Muscle of leg (tissue), 11 donors: ENCODE data around the gene UACA. TPM values are rescaled to one million over a fixed set of nuclear protein-coding genes. Genes with fewer than 3 reads are reported as not detected.
A peak's percentile ranks its signal among the peaks of the same experiment; 100 is the strongest.

Experiments used
- DNase-seq: peaks from one replicate; pipeline ENCODE4 v3.0.0; 2013
- H3K27ac ChIP-seq: one replicate; pipeline ENCODE4 v1.5.1; 2013; ENCODE audit warnings: mild to moderate bottlenecking, low read length, control low read depth
- H3K27me3 ChIP-seq: one replicate; pipeline ENCODE4 v1.6.1; 2013; ENCODE audit warnings: low read length; ENCODE audit not compliant: control insufficient read depth, insufficient read depth
- H3K36me3 ChIP-seq: one replicate; pipeline ENCODE4 v1.6.1; 2013; ENCODE audit warnings: low read length; ENCODE audit not compliant: control insufficient read depth, insufficient read depth
- H3K4me1 ChIP-seq: one replicate; pipeline ENCODE4 v1.6.1; 2013; ENCODE audit warnings: low read length; ENCODE audit not compliant: control insufficient read depth, insufficient read depth
- H3K4me3 ChIP-seq: one replicate; pipeline ENCODE4 v1.5.1; 2013; ENCODE audit warnings: low read length, control low read depth
- H3K9me3 ChIP-seq: replicated peaks from 2 replicates; pipeline ENCODE4 v1.6.1; 2013; ENCODE audit warnings: low read depth, low read length; ENCODE audit not compliant: control insufficient read depth
- WGBS: methylation state at CpG from one replicate; pipeline ENCODE4 v1.1.5; 2013; ENCODE audit warnings: missing lambda C conversion rate; ENCODE audit not compliant: insufficient coverage; 5-methylcytosine and 5-hydroxymethylcytosine counted together
- polyA plus RNA-seq, 8 donors: library from polyadenylated mRNA; unstranded; fragments of 120-200 nt; gene quantifications; one replicate each; pipeline versions ENCODE4 v1.2.1 to v1.2.3, GENCODE V29; 2013; ENCODE audit warnings: inconsistent platforms in 1 of 8, low replicate concordance in 1 of 8; ENCODE audit not compliant: insufficient read length in 8 of 8, insufficient read depth in 1 of 8
- total RNA-seq: library from RNA; stranded (reverse); fragments of 120-200 nt; gene quantifications from one replicate; pipeline ENCODE4 v1.2.4, GENCODE V29; 2013

Gene UACA
- total and polyA plus RNA-seq, 9 donors, result 92.8 to 139 (median 125) TPM

DNA sequence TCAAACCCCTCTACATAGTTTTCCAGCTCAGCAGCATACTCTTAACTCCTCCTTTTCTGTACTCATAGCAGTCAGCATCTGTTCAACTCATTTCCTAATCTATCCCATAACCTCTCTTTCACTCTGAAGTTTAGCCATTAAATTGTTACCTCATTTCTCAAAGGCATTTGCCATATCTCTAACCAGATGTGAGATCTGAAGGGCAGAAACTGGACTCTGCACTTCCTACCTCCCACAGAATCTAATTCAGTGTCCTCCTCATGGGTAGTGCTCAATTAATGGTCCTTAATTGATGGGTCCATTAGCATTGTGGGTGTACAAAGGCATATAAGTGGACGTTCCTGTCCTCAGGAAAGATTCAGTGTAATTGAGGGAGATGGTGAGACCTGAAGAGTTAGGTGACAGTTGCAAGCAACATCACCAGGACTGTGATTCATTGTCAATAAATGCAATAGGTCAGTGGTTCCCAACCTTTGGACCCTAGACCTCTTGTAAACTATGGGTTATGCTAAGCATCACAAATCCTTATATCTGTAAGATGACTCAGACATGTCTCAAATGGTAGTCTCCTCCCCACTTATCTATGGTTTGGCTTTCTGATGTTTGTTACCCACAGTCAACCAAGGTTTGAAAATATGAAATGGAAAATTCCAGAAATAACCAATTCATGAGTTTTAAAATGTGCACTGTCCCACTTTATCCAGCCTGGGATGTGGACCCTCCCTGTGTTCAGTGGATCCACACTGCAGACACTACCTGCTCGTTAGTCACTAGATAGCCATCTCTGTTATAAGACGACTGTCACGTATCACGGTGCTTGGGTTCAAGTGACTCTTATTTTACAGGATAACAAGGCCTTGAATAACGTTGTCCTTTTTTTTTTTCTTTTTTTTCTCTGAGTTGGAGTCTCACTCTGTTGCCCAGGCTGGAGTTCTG is 25.0 kb upstream of the UACA start:
- Histone ChIP-seq H3K4me1 (no peaks in the 10 kb centered on the region), H3K36me3 (no peaks in the 10 kb centered on the region), H3K27me3 (no peaks in the 10 kb centered on the region), H3K4me3 (no peak overlapping the region), H3K27ac (no peak overlapping the region), H3K9me3 (no peaks in the 10 kb centered on the region)
- peak; percentile 32 for DNase-seq
- 71% methylated on average over 6 of the region's 6 CpGs for WGBS

DNA sequence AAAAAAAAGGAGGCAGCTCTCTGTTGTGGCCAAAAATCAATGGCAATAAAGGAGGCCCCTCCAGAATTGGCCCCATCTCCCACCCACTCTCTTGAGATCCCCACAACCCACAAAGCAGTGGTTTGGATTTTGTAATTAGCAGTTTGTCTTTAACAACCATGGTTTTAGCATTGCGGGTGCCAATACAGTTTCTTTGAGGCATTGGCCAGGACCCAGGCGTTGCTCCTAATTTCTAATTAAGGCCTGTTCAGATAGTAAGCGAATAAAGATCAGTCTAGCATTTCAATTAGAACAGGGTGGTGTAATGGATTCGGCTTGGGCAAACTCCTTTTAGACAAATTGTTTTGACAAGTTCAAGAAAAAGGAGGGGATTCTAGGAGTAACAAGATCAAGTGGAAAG is 23.6 kb upstream of the UACA start:
- WGBS, result 93% methylated on average over 2 of the region's 4 CpGs
- H3K4me1 ChIP-seq, result no peaks in the 10 kb centered on the region

GRCh38 chr15:70783610-70784022 is 20.3 kb upstream of the UACA start:
- Histone ChIP-seq H3K36me3 (no peaks in the 10 kb centered on the region), H3K27me3 (peaks cover 2% of the 10 kb centered on the region), H3K4me1 (no peaks in the 10 kb centered on the region), H3K4me3 (no peak overlapping the region), H3K27ac (no peak overlapping the region), H3K9me3 (no peaks in the 10 kb centered on the region)
- DNase-seq, result no peak
- WGBS, result 93% methylated on average over 1 of the region's 6 CpGs

More for the DNA sequence above, 23.6 kb upstream of the UACA start:
- H3K36me3 ChIP-seq, result no peaks in the 10 kb centered on the region
- H3K27me3 ChIP-seq, result no peaks in the 10 kb centered on the region
- H3K4me3 ChIP-seq, result no peak overlapping the region
- H3K27ac ChIP-seq, result no peak overlapping the region
- no peak for DNase-seq
- no peaks in the 10 kb centered on the region for H3K9me3 ChIP-seq

- peaks cover 2% of the 10 kb centered on the region for H3K27me3 ChIP-seq
- no peaks in the 10 kb centered on the region for H3K9me3 ChIP-seq
- WGBS, result no CpG with 5 or more reads among the region's 3 CpGs
- DNase-seq, result no peak
- H3K4me1 ChIP-seq, result no peaks in the 10 kb centered on the region
- H3K4me3 ChIP-seq, result no peak overlapping the region
- no peak overlapping the region for H3K27ac ChIP-seq
- H3K36me3 ChIP-seq, result no peaks in the 10 kb centered on the region
Observed at GRCh38 chr15:70783041-70783440, 19.7 kb upstream of the UACA start.

DNA sequence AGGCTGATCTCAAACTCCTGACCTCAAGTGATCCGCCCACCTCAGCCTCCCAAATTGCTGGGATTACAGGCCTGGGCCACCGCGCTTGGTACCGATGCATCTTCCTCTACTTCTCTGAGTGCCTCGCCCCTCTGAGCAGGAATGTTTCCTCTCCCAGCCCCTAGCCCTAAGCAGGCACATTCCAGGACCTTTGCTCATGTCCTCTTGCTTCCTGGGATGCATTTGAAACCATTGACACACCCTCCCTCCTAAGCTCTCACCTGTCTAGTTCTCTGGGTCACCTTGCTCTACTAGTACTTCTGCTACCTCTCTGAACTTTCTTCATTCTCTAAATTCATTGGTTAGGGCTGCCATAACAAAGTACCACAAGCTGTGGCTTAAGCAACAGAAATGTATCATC is 17.9 kb upstream of the UACA start:
- 89% methylated on average over 5 of the region's 5 CpGs for WGBS
- no peak overlapping the region for H3K4me3 ChIP-seq
- H3K4me1 ChIP-seq, result no peaks in the 10 kb centered on the region
- no peak for DNase-seq
- no peaks in the 10 kb centered on the region for H3K9me3 ChIP-seq
- H3K36me3 ChIP-seq, result no peaks in the 10 kb centered on the region
- no peak overlapping the region for H3K27ac ChIP-seq
- peaks cover 2% of the 10 kb centered on the region for H3K27me3 ChIP-seq

DNA sequence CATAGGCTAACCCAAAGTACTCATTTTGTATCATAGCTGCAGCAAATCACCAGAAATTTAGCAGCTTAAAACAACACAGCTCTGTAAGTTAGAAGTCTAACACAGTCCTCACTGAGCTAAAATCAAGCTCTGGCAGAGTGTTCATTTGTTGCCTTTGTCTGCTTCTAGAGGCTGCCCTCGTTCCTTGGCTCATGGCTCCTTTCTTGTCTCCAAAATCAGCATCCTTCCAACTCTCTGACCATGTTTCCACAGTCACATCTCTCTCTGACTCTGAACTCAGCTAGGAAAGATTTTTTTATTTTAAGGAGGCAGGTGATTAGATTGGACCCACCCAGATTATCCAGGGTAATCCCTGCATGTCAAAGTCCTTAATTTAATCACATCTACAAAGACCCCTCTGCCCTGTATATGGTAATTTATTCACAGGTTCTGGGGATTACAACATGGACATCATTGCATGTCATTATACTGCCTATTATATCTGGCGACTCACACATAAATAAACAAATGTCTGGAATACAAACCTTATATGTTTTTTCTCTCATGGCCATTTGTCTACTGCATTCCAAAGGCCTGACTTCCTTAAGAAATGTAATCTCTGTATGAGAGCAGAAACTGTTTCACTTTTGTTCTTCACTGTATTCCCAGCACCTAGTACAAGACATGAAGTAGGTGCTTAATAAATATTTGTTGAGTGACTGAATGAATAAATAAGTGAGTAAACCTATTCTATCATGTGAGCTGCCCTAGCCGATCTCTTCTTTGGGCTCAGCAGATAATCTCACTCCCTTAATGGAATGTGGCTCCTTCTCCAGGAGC is 15.1 kb upstream of the UACA start:
- DNase-seq, result no peak
- H3K4me3 ChIP-seq, result no peak overlapping the region
- no peaks in the 10 kb centered on the region for H3K4me1 ChIP-seq
- H3K27me3 ChIP-seq, result peaks cover 2% of the 10 kb centered on the region
- WGBS, result 40% methylated on average over 1 of the region's 3 CpGs
- H3K27ac ChIP-seq, result no peak overlapping the region
- no peaks in the 10 kb centered on the region for H3K9me3 ChIP-seq
- no peaks in the 10 kb centered on the region for H3K36me3 ChIP-seq

DNA sequence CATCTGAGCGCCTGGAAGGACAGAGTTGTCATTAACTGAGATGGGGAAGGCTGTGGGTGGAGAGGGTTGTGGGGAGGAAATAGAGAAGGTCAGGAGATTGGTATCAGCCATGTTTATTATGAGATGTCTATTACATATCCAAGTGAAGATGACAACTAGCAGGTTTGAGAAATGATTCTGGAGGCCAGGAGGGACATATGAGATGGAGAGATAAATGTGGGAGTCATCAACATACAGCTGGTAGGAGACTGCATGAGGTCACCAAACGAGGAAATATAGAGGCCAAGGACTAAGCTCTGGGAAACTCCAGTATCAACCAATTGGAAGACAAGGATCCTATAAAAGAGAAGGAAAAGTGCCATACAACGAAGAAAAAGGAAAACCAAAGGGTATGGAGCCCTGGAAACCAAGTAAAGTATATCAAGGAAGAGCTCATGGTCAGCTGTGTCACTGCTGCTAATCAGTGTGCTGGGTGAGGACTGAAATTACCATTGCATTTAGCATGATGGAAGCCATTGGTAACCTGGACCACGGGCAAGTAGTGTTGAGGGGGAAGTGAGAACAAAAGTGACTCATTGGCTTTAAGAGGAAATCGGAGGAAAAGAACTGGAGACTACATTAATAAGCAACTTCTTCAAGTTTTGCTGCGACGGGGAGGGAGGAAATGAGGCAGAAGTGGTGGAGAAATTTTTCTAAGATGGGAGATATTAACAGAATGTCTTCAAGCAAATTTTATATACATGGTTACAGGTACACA is 14.0 kb upstream of the UACA start:
- H3K4me1 ChIP-seq, result no peaks in the 10 kb centered on the region
- peaks cover 2% of the 10 kb centered on the region for H3K27me3 ChIP-seq
- H3K27ac ChIP-seq, result no peak overlapping the region
- H3K4me3 ChIP-seq, result no peak overlapping the region
- H3K9me3 ChIP-seq, result no peaks in the 10 kb centered on the region
- WGBS, result 80% methylated on average over 2 of the region's 7 CpGs
- H3K36me3 ChIP-seq, result no peaks in the 10 kb centered on the region
- no peak for DNase-seq

GRCh38 chr15:70775160-70775559 is 11.8 kb upstream of the UACA start:
- DNase-seq, result no peak
- H3K4me3 ChIP-seq, result no peak overlapping the region
- whole genome bisulfite sequencing, result no CpG with 5 or more reads among the region's 2 CpGs
- no peaks in the 10 kb centered on the region for H3K27me3 ChIP-seq
- H3K9me3 ChIP-seq, result no peaks in the 10 kb centered on the region
- no peak overlapping the region for H3K27ac ChIP-seq
- H3K4me1 ChIP-seq, result no peaks in the 10 kb centered on the region
- no peaks in the 10 kb centered on the region for H3K36me3 ChIP-seq

- Histone ChIP-seq H3K9me3 (no peaks in the 10 kb centered on the region), H3K4me3 (no peak overlapping the region), H3K27me3 (no peaks in the 10 kb centered on the region), H3K36me3 (no peaks in the 10 kb centered on the region), H3K4me1 (no peaks in the 10 kb centered on the region), H3K27ac (no peak overlapping the region)
- no peak for DNase-seq
- WGBS, result no CpG with 5 or more reads among the region's 3 CpGs
Observed at GRCh38 chr15:70772402-70772801, 9.0 kb upstream of the UACA start.

- DNase-seq, result no peak
- Histone ChIP-seq H3K36me3 (no peaks in the 10 kb centered on the region), H3K4me1 (peaks cover 2% of the 10 kb centered on the region), H3K27me3 (no peaks in the 10 kb centered on the region), H3K9me3 (no peaks in the 10 kb centered on the region), H3K4me3 (no peak overlapping the region), H3K27ac (no peak overlapping the region)
- WGBS, result 60% methylated on average over 1 of the region's 3 CpGs
Observed at GRCh38 chr15:70770863-70771262, 7.5 kb upstream of the UACA start.
